GM23248 (cell line): ENCODE data around the gene GRAMD1B. TPM values are rescaled to one million over a fixed set of nuclear protein-coding genes. Genes with fewer than 3 reads are reported as not detected.
"Not testable (repeated sequence)": the region's sequence is repeated elsewhere in the genome, so short reads cannot be mapped to it uniquely, and the experiment has no call there.

Source experiments
- DNase-seq: peaks from one replicate; pipeline ENCODE4 v3.0.0-alpha.2; 2015
- H2AFZ ChIP-seq: fragments of 200-600 bp; sonication (generic); 2 replicates; pipeline ENCODE4 v1.6.1; 2016; ENCODE audit warnings: antibody characterized with exemption
- H3F3A ChIP-seq: fragments of 200-600 bp; sonication (generic); 2 replicates; pipeline ENCODE4 v1.6.1; 2016; ENCODE audit warnings: mild to moderate bottlenecking, antibody characterized with exemption, mixed run types; ENCODE audit not compliant: insufficient read depth
- H3K27ac ChIP-seq: fragments of 200-600 bp; sonication (generic); 2 replicates; pipeline ENCODE4 v1.5.1; 2016; ENCODE audit warnings: mild to moderate bottlenecking
- H3K27me3 ChIP-seq: fragments of 200-600 bp; sonication (generic); replicated peaks from 2 replicates; pipeline ENCODE4 v1.6.1; 2016; ENCODE audit warnings: mild to moderate bottlenecking; ENCODE audit not compliant: insufficient read depth
- H3K36me3 ChIP-seq: fragments of 200-600 bp; sonication (generic); 2 replicates; pipeline ENCODE4 v1.6.1; 2016; ENCODE audit warnings: low read depth, mild to moderate bottlenecking
- H3K4me1 ChIP-seq: fragments of 200-600 bp; sonication (generic); 2 replicates; pipeline ENCODE4 v1.6.1; 2016; ENCODE audit warnings: mild to moderate bottlenecking; ENCODE audit not compliant: insufficient read depth
- H3K4me2 ChIP-seq: fragments of 200-600 bp; sonication (generic); one replicate; pipeline ENCODE4 v1.6.1; 2016; ENCODE audit warnings: mild to moderate bottlenecking; ENCODE audit not compliant: unreplicated experiment
- H3K4me3 ChIP-seq: fragments of 200-600 bp; sonication (generic); 2 replicates; pipeline ENCODE4 v1.5.1; 2016; ENCODE audit warnings: mild to moderate bottlenecking
- H3K79me2 ChIP-seq: fragments of 200-600 bp; sonication (generic); 2 replicates; pipeline ENCODE4 v1.6.1; 2016; ENCODE audit warnings: mild to moderate bottlenecking; ENCODE audit not compliant: insufficient read depth
- H3K9ac ChIP-seq: fragments of 200-600 bp; sonication (generic); 2 replicates; pipeline ENCODE4 v1.6.1; 2016; ENCODE audit warnings: mild to moderate bottlenecking
- H3K9me2 ChIP-seq: fragments of 200-600 bp; sonication (generic); 2 replicates; pipeline ENCODE4 v1.6.1; 2016; ENCODE audit warnings: mixed run types, mild to moderate bottlenecking, moderate library complexity; ENCODE audit not compliant: insufficient read depth
- H3K9me3 ChIP-seq: fragments of 200-600 bp; sonication (generic); one replicate; pipeline ENCODE4 v1.6.1; 2017; ENCODE audit warnings: low read depth
- H4K20me1 ChIP-seq: fragments of 200-600 bp; sonication (generic); 2 replicates; pipeline ENCODE4 v1.6.0; 2016; ENCODE audit not compliant: insufficient read depth
- EZH2 ChIP-seq: fragments of 200-600 bp; sonication (generic); IDR thresholded peaks from 2 replicates; pipeline ENCODE4 v1.6.1; 2018; ENCODE audit warnings: antibody characterized with exemption, mild to moderate bottlenecking; ENCODE audit not compliant: insufficient read depth, poor library complexity, severe bottlenecking
- EZH2phosphoT487 ChIP-seq: fragments of 200-600 bp; sonication (generic); IDR thresholded peaks from 2 replicates; pipeline ENCODE4 v1.6.1; 2018; ENCODE audit warnings: antibody characterized with exemption, moderate library complexity, mild to moderate bottlenecking, low read depth; ENCODE audit not compliant: insufficient read depth
- WGBS, 2 experiments: methylation state at CpG; one replicate each; pipeline ENCODE4 v1.1.6; 2015 to 2017; ENCODE audit warnings: low lambda C conversion rate in 2 of 2, low coverage in 1 of 2; ENCODE audit errors: missing lambda C conversion rate in 2 of 2; 5-methylcytosine and 5-hydroxymethylcytosine counted together
- in situ Hi-C: fragments of 300-500 bp; cut with MboI; formaldehyde crosslinking; loops from 2 replicates; pipeline ENCODE4 v1.15.0; 2020
- polyA plus RNA-seq: library from polyadenylated mRNA; unstranded; fragments of >200 nt; fragmentation: Nextera tagmentation; extraction: Ambion mirVana; gene quantifications from 2 replicates; pipeline ENCODE4 v1.2.1, GENCODE V29; 2016
- total RNA-seq: library from RNA; depleted of rRNA; stranded (reverse); fragments of >200 nt; shearing (Covaris generic); gene quantifications from 2 replicates; pipeline ENCODE4 v1.2.3, GENCODE V29; 2014

GRAMD1B gene
- total and polyA plus RNA-seq, 2 experiments from 2014 or later: 4.1 to 14.8 TPM

- TF ChIP-seq EZH2phosphoT487 (no peak), EZH2 (no peak)
- Histone ChIP-seq H3K27me3 (no peaks in the 10 kb centered on the region), H3K4me3 (no peak overlapping the region), H2AFZ (no peak overlapping the region), H3K4me2 (no peak overlapping the region), H3K36me3 (no peaks in the 10 kb centered on the region), H3K9me3 (no peaks in the 10 kb centered on the region), H3K79me2 (peaks cover 85% of the 10 kb centered on the region), H4K20me1 (no peaks in the 10 kb centered on the region), H3K4me1 (peaks cover 22% of the 10 kb centered on the region), H3K9ac (no peak overlapping the region), H3F3A (no peaks in the 10 kb centered on the region; the same call in 1 of the 2 replicates), H3K9me2 (no peaks in the 10 kb centered on the region), H3K27ac (no peak overlapping the region)
- 84 to 88% methylated on average over 7 of the region's 7 CpGs for WGBS, 2 experiments
- in situ Hi-C loops: no loop called here
- no peak for DNase-seq
Measured at GRCh38 chr11:123519797-123520193, 89.7 kb downstream of the GRAMD1B start.

GRCh38 chr11:123520476-123520875 lies 90.4 kb downstream of the GRAMD1B start:
- Histone ChIP-seq H3K4me1 (peaks cover 29% of the 10 kb centered on the region), H3K79me2 (peaks cover 85% of the 10 kb centered on the region)
- H3K9me3 ChIP-seq, H3K27me3 ChIP-seq, H3K4me3 ChIP-seq, H3K36me3 ChIP-seq, H3K4me2 ChIP-seq, DNase-seq, H4K20me1 ChIP-seq, H3K9ac ChIP-seq, H3K9me2 ChIP-seq, in situ Hi-C loops, H2AFZ ChIP-seq, H3F3A ChIP-seq, H3K27ac ChIP-seq: not testable (repeated sequence)
- WGBS, 2 experiments: 96 to 99% methylated on average over 6 of the region's 6 CpGs

GRCh38 chr11:123521001-123521400 lies 90.9 kb downstream of the GRAMD1B start:
- Histone ChIP-seq H3K4me2 (no peak overlapping the region), H3F3A (no peaks in the 10 kb centered on the region; the same call in 1 of the 2 replicates), H3K9ac (no peak overlapping the region), H3K27me3 (no peaks in the 10 kb centered on the region), H3K4me3 (no peak overlapping the region), H2AFZ (no peak overlapping the region), H3K27ac (no peak overlapping the region), H3K4me1 (peaks cover 30% of the 10 kb centered on the region), H3K79me2 (peaks cover 88% of the 10 kb centered on the region), H3K9me3 (no peaks in the 10 kb centered on the region), H3K36me3 (no peaks in the 10 kb centered on the region), H3K9me2 (no peaks in the 10 kb centered on the region), H4K20me1 (no peaks in the 10 kb centered on the region)
- DNase-seq: no peak
- in situ Hi-C loops: no loop called here
- TF ChIP-seq EZH2: no peak
- no peak for TF ChIP-seq EZH2phosphoT487
- 95 to 96% methylated on average over 3 of the region's 3 CpGs for WGBS, 2 experiments

GRCh38 chr11:123521930-123522329 lies 91.9 kb downstream of the GRAMD1B start:
- no peak for DNase-seq
- Histone ChIP-seq H2AFZ (no peak overlapping the region), H3K27ac (no peak overlapping the region), H3K4me1 (peaks cover 30% of the 10 kb centered on the region), H3K79me2 (peaks cover 84% of the 10 kb centered on the region), H3K9ac (no peak overlapping the region), H3K9me2 (no peaks in the 10 kb centered on the region), H3K4me3 (no peak overlapping the region), H4K20me1 (no peaks in the 10 kb centered on the region), H3K36me3 (no peaks in the 10 kb centered on the region), H3K4me2 (no peak overlapping the region), H3F3A (no peaks in the 10 kb centered on the region; the same call in 1 of the 2 replicates), H3K9me3 (no peaks in the 10 kb centered on the region), H3K27me3 (no peaks in the 10 kb centered on the region)
- in situ Hi-C loops: no loop called here
- 85 to 87% methylated on average over 3 of the region's 3 CpGs for WGBS, 2 experiments
- TF ChIP-seq EZH2: no peak
- TF ChIP-seq EZH2phosphoT487: no peak

- no peak overlapping the region for H2AFZ ChIP-seq
- H3K4me1 ChIP-seq: peaks cover 25% of the 10 kb centered on the region
- 92 to 94% methylated on average over 2 of the region's 2 CpGs for WGBS, 2 experiments
- H3K27ac ChIP-seq: no peak overlapping the region
- H3K9me2 ChIP-seq: no peaks in the 10 kb centered on the region
- in situ Hi-C loops: no loop called here
- no peaks in the 10 kb centered on the region for H3K36me3 ChIP-seq
- H3K9ac ChIP-seq: no peak overlapping the region
- H3F3A ChIP-seq: no peaks in the 10 kb centered on the region; the same call in 1 of the 2 replicates
- no peaks in the 10 kb centered on the region for H4K20me1 ChIP-seq
- TF ChIP-seq EZH2phosphoT487: no peak
- H3K4me3 ChIP-seq: no peak overlapping the region
- no peak overlapping the region for H3K4me2 ChIP-seq
- H3K9me3 ChIP-seq: no peaks in the 10 kb centered on the region
- no peaks in the 10 kb centered on the region for H3K27me3 ChIP-seq
- DNase-seq: no peak
- H3K79me2 ChIP-seq: peaks cover 73% of the 10 kb centered on the region
Measured at GRCh38 chr11:123523539-123523938, 93.5 kb downstream of the GRAMD1B start.
